Left cardiac atrium (tissue), 4 donors: ENCODE results near the gene FXYD4. TPM values are rescaled to one million over a fixed set of nuclear protein-coding genes. Genes with fewer than 3 reads are reported as not detected.
"Not testable (repeated sequence)": the region's sequence is repeated elsewhere in the genome, so short reads cannot be mapped to it uniquely, and the experiment has no call there.

Experiments used
- ATAC-seq, 2 donors: fragments of 200-7000 bp; cut with Tn5 transposase; one replicate each; pipeline ENCODE4 v1.9.1; 2020; ENCODE audit warnings: mild to moderate bottlenecking in 2 of 2, moderate library complexity in 2 of 2
- DNase-seq: peaks from one replicate; pipeline ENCODE4 v3.0.0-alpha.2; 2020
- intact Hi-C, 2 donors: fragments of 100-400 bp; cut with DNase I; formaldehyde crosslinking; loops; one replicate each; pipeline versions ENCODE4 v1.14.1 to v1.15.1; 2022 to 2023
- total RNA-seq, 2 donors: library from RNA; stranded (reverse); fragmentation: NEBNext Ultra II Directional; extraction: Animal tissue kit (Norgen Biotek cat#: 25700); gene quantifications; one replicate each; pipeline ENCODE4 v1.2.1, GENCODE V29; 2021
- donor health status: DM: no; HTN: yes; CAD: no.
- donor health status: DM: no; HTN: yes; CAD: no; lungs with severe emphysema.
- donor health status: DM: yes; HTN: yes; CAD: no.
- donor health status: Dilated cardiomyopathy.

The FXYD4 gene
- total RNA-seq, 2 donors from 2014 or later = not detected

DNA sequence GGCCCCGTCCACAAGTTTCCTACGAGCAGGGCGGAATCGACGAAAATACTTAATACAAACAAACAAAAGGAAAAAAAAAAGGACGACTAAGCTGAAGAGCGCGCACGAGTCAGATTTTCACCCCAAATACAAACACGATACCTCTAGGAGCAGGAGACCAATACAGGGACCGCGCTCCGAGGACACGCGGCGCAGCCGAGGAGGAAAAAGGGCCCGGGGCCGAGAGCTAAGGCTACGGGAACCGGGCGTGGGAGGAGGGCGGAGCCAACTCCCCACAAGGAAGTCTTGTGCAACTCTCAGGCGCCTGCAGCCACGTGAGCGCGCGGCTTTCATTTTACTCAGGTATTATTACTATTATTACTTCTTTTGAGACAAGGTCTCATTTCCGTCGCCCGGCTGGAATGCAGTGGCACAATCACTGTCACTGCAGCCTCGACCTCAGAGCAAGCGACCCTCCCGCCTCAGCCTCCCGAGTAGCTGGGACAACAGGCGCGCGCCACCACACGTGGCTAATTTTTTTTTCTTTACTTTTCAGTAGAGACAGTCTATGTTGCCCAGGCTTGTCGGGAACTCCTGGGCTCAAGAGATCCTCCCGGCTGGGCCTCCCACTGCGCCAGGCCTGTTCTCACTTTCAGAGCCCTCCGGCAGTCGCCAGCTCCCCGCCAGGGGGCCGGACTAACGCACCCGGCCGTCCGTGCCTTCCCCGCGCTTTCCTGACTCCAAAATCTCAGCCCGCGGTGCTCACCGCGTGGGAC lies 36.3 kb downstream of the FXYD4 start:
- intact Hi-C loops = no loop called here
- peak; percentile 76 to 77 for ATAC-seq
- peak; percentile 96 for DNase-seq

DNA sequence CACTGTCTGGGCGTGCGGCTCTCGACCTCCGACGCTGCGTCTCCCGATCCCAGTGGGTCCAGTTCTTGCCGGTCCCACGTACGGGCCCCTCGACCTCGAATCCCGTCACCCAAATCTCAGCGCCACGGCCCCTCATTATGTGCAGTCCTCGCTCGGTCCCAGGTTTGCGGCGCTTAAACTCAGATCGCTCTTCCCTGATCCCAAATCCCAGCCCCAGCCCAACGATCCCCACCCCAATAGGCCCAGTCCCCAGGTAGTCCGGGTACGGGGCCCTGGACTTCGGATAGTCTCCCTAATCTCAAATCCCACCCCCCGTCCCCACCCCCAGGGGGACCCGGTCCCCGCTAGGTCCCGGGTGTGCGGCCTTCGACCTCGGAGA lies 36.9 kb downstream of the FXYD4 start:
- DNase-seq = no peak
- intact Hi-C loops = no loop called here
- no peak for ATAC-seq

DNA sequence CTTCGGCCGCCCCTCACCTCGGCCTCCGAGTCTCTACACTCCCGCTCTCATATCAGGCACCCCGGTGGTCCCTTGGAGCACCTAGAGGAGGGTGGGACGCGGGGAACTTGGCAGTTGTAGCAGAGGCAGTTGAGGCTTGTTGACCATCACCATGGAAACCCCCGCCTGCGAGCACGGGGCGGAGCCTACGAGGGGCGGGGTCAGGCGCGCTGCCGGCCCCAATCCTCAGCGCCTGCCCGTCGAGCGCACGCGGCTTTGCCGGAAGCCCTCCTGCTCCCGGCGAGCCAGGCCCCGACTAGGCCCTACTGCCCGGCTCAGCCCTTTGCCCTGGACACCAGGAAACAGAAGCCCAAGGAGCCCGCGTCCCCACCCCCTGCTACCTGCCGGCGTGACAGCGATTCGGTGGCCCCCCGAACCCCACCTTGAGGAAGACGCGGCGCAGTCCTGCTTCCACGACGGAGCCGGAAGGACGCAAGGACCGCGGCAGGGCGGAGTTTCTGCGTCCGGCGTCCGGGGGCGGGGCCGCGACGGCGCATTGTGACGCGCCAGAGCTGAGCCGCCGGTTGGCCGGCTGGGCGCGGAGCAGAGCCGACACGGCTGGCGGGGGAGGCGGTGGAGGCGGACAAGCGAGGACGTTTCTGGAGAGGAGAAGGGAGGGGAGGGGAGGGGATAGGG lies 37.4 kb downstream of the FXYD4 start, which contains the start of gene HNRNPF:
TSS of gene HNRNPF (minus strand) at position 477 of the 675 bp plus-strand sequence. CDS start 21,302 bp downstream, outside the sequence.
- peak; percentile 92 for ATAC-seq
- DNase-seq = peak; percentile 96
- intact Hi-C loops = no loop called here

- ATAC-seq (peak in 1 of 2 donors; percentile 12), DNase-seq (peak; percentile 64)
- intact Hi-C loops = no loop called here
Observed at GRCh38 chr10:43409385-43410109, 38.1 kb downstream of the FXYD4 start.

DNA sequence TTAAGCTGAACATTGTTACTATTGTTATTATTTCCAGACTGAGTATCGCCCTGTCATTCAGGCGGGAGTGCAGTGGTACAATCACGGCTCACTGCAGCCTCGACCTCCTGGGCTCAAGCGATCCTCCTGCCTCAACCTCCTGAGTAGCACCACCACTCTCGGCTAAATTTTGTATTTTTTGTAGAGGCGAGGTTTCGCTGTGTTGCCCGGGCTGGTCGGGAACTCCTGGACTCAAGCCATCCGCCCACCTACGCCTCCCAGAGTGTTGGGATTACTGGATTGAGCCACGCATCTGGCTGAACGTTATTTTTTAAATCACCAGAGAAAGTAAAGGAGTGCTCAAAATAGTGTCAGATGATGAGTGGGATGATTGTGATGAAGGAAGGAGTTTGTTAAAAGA lies 38.9 kb downstream of the FXYD4 start:
- intact Hi-C loops = no loop called here
- no peak for ATAC-seq
- no peak for DNase-seq

DNA sequence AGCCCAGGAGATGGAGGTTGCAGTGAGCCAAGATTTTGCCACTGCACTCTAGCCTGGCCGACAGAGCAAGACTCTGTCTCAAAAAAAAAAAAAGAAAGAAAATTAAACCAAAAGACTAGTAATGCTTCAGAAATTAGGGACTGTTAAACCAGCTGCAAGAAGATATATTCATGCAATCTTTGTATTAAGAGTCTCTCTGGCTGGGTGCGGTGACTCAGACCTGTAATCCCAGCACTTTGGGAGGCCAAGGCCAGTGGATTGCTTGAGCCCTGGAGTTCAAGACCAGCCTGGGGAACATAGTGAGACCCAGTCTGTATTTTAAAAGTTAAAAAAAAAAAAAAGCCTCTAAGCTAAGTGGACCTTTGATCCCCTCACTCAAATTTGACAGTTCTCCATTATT lies 40.1 kb downstream of the FXYD4 start:
- ATAC-seq = no peak
- no peak for DNase-seq
- intact Hi-C loops = no loop called here

DNA sequence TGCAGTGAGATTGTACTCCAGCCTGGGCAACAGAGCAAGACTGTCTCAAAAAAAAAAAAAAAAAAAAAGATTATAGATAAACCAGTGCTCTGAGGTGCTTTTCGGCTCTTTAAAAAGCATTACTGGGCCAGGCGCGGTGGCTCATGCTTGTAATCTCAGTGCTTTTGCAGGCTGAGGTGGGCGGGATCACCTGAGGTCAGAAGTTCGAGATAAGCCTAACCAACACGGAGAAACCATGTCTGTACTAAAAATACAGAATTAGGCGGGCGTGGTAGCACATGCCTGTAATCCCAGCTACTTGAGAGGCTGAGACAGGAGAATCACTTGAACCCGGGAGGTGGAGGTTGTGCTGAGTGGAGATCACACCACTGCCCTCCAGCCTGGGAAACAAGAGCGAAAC lies 44.1 kb downstream of the FXYD4 start:
- ATAC-seq (no peak), DNase-seq (no peak)
- intact Hi-C loops = no loop called here

DNA sequence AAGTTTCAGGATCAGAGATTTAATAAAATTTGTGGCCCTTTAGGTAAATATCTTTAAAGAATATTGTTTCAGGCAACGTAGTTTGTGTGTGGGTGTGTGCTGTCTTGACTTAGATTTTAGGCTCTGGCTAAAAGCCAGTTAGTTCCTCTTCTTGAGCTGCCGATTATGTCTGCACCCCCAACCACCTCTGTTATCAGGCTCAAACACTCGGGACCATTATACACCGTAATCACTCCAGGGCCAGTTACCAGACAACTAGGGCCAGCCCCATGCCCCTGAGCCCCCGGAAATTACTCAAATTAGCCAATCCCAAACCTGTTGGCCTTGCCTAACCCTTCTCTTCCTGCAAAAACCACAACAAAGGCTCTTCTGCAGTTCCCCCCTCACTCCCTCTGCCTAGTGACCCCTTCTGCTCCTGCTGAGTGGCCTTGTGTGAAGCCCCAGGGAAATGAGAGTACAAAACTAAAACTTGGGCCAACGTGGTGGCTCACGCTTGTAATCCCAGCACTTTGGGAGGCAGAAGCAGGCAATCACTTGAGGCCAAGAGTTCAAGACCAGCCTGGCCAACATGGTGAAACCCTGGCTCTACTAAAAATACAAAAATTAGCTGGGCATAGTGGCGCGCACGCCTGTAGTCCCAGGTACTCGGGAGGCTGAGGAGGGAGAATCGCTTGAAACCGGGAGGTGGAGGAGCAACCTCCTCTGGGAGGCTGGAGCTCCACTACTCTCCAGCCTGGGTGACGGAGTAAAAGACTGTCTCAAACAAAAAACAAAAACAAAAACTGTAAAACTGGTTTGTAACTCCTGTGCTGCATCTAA lies 46.7 kb downstream of the FXYD4 start:
- intact Hi-C loops = no loop called here
- no peak for ATAC-seq

DNA sequence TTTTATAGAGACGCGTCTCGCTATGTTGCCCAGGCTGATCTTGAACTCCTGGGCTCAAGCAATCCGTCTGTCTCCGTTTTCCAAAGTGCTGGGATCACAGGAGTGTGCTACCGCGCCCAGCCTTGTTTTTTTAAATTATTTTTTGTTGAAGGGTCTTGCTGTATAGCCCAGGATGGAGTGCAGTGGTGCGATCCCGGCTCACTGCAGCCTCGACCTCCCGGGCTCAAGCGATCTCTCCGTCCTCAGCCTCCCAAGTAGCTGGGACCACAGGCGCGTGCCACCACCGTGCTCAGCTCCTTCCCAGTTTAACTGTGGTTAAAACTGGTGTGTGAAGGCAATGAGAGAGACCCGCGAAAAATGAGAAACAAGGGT lies 48.5 kb downstream of the FXYD4 start:
- intact Hi-C loops = no loop called here
- DNase-seq (peak; percentile 40), ATAC-seq (peak in 1 of 2 donors; percentile 5)

More for the DNA sequence above, 46.7 kb downstream of the FXYD4 start:
- no peak for DNase-seq

- peak; percentile 94 for DNase-seq
- intact Hi-C loops = no loop called here
Observed at GRCh38 chr10:43420369-43421200, 49.1 kb downstream of the FXYD4 start.

GRCh38 chr10:43421201-43421507 lies 49.7 kb downstream of the FXYD4 start:
- ATAC-seq (no peak), DNase-seq (no peak)
- intact Hi-C loops = no loop called here

More at GRCh38 chr10:43420369-43421200, 49.1 kb downstream of the FXYD4 start:
- ATAC-seq = peak; percentile 99

DNA sequence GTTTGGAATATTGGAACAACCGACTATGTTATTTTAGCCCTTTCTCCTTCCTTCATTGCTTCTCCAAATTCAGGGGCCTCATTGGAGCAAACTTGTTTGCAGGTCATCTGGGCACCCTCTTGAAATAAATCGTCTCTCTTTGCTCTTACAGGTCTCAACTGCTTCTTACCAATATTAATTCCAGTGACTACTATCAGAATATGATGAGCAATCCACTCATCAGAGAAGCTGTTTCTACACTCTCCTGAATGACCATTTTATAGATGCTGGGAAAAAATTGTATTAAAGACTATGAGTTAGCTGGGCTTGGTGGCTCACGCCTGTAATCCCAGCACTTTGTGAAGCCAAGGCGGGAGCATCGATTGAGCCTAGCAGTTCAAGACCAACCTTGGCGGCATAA lies 50.1 kb downstream of the FXYD4 start:
- no peak for DNase-seq
- ATAC-seq = no peak
- intact Hi-C loops = no loop called here

DNA sequence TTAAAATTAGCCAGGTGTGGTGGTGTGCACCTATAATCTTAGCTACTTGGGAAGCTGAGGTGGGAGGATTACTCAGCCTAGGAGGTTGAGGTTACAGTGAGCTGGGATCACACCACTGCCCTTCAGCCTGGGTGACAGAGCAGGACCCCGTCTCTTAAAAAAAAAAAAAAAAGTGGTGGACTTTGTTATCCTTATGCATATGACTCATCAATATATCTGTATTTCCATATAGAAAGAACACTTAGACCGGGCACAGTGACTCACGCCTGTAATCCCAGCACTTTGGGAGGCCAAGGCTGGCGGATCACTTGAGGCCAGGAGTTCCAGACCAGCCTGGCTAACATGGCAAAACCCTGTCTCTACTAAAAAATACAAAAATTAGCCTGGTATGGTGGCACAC lies 50.5 kb downstream of the FXYD4 start:
- DNase-seq, ATAC-seq, intact Hi-C loops: not testable (repeated sequence)

GRCh38 chr10:43424416-43424815 lies 53.0 kb downstream of the FXYD4 start:
- no peak for ATAC-seq
- intact Hi-C loops = no loop called here
- DNase-seq = no peak

Other genes with a start within 250 kb of the FXYD4 start
- gene CSGALNACT2, start 233.2 kb upstream of the FXYD4 start, total RNA-seq = 10 to 100 TPM; 12.0 to 17.0 TPM
- 1 to 10 TPM; 1.4 to 2.0 TPM for gene RASGEF1A, start 104.6 kb upstream of the FXYD4 start, total RNA-seq
- 100 to 1,000 TPM in 1 of 2 donors, 10 to 100 TPM in 1; 83.6 to 107 TPM for gene HNRNPF, start 37.5 kb downstream of the FXYD4 start, total RNA-seq
- 1 to 10 TPM; 2.2 to 2.3 TPM for gene ZNF487, start 65.5 kb downstream of the FXYD4 start, total RNA-seq
- 1 to 10 TPM; 2.1 to 2.2 TPM for gene ZNF239, start 203.0 kb downstream of the FXYD4 start, total RNA-seq
- 1 to 10 TPM; 2.0 to 2.8 TPM for gene ZNF485, start 234.8 kb downstream of the FXYD4 start, total RNA-seq